HG02798 (cell line): ENCODE measurements around the gene CFAP221.

ENCODE experiments used
- ATAC-seq: cut with Tn5 transposase; IDR thresholded peaks from one replicate; pipeline ENCODE4 v1.9.1; 2021; ENCODE audit warnings: mild to moderate bottlenecking; ENCODE audit not compliant: unreplicated experiment, poor library complexity

Gene CFAP221

GRCh38 chr2:119544075-119544938 is at the start of gene CFAP221:
Gene CFAP221 (plus strand): TSS chr2:119544449. CDS start chr2:119546132, 1,683 bp downstream.
- peak; percentile 83 for ATAC-seq

GRCh38 chr2:119495948-119496347 is 48.3 kb upstream of the CFAP221 start:
- ATAC-seq: no peak

GRCh38 chr2:119496682-119497081 is 47.6 kb upstream of the CFAP221 start:
- ATAC-seq: no peak

GRCh38 chr2:119508756-119509155 is 35.5 kb upstream of the CFAP221 start:
- no peak for ATAC-seq

GRCh38 chr2:119511989-119512388 is 32.3 kb upstream of the CFAP221 start:
- ATAC-seq: no peak

- no peak for ATAC-seq
Observed at GRCh38 chr2:119512946-119513345, 31.3 kb upstream of the CFAP221 start.

- no peak for ATAC-seq
Observed at GRCh38 chr2:119513832-119514231, 30.4 kb upstream of the CFAP221 start.

GRCh38 chr2:119516121-119516520 is 28.1 kb upstream of the CFAP221 start:
- ATAC-seq: no peak

- ATAC-seq: peak; percentile 96
Observed at GRCh38 chr2:119517433-119517832, 26.8 kb upstream of the CFAP221 start.

- ATAC-seq: no peak
Observed at GRCh38 chr2:119518401-119519056, 25.7 kb upstream of the CFAP221 start.

- ATAC-seq: no peak
Observed at GRCh38 chr2:119519057-119519408, 25.2 kb upstream of the CFAP221 start.

GRCh38 chr2:119520696-119521432 is 23.4 kb upstream of the CFAP221 start:
- ATAC-seq: no peak

- no peak for ATAC-seq
Observed at GRCh38 chr2:119521433-119522050, 22.7 kb upstream of the CFAP221 start.

- ATAC-seq: no peak
Observed at GRCh38 chr2:119522671-119523070, 21.6 kb upstream of the CFAP221 start.

- no peak for ATAC-seq
Observed at GRCh38 chr2:119523383-119523951, 20.8 kb upstream of the CFAP221 start.

GRCh38 chr2:119523952-119524694 is 20.1 kb upstream of the CFAP221 start, which contains the start of gene SCTR:
Gene SCTR (minus strand): TSS chr2:119524483. CDS start chr2:119524226, 257 bp downstream.
- ATAC-seq: no peak

GRCh38 chr2:119525614-119526013 is 18.6 kb upstream of the CFAP221 start:
- no peak for ATAC-seq

- ATAC-seq: no peak
Observed at GRCh38 chr2:119527999-119528398, 16.2 kb upstream of the CFAP221 start.

GRCh38 chr2:119531292-119531691 is 13.0 kb upstream of the CFAP221 start:
- ATAC-seq: no peak
